GM18498 (cell line): ENCODE results near the gene AOPEP.

Experiments used
- ATAC-seq: cut with Tn5 transposase; IDR thresholded peaks from one replicate; pipeline ENCODE4 v1.9.1; 2021; ENCODE audit warnings: mild to moderate bottlenecking, moderate library complexity; ENCODE audit not compliant: unreplicated experiment

The AOPEP gene

DNA sequence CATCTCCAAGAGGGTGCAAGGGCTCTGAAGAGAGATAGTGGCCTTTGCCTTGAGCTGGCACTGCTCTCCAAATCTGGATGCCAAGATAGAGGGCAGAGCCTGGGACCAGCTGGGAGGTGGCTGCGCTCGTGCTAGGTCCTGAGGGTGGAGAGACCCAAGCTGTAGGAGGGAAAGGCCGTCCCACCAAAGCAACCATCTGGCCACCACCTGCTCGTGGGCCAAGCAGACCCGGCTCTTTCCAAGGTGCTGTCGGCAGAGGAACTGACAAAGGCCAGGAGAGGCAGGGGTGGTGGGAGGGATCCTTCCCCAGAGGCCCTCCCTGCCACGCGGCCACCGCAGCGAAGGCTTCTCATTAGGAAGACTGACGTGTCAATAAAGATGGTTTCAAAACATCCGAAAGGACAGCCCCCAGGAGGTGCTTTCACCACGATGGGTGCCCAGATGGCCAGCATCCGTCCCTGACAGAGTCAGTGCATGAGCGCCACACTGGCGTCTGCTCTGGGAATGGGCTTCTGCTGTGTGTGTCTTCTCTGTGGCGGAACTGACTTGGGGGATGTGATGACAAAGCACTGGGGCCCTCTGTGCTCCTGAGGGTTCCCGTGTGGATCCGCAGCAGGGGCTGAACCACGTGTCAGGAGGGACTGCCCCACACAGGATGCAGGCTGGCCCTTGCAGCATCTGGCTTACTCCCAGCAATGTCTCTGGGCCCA is 377.5 kb downstream of the AOPEP start:
- ATAC-seq = no peak

DNA sequence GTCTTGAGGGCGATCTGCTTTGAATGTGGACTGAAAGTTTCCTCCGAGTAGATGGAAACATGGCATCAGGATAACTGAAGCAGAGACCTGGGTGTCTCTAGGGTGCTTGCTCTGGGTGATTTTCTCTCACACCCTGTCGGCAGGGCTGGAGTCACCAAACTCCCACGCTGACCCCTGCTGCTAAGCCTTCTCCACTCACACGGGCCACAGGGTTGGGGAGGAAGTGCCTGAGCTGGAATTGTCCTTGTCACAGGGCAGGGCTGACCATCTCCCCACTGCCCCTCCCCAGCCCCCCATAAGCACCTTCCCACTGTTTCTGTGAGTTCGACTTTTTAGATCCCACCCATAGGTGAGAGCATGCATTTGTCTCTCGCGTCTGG is 378.1 kb downstream of the AOPEP start:
- no peak for ATAC-seq

DNA sequence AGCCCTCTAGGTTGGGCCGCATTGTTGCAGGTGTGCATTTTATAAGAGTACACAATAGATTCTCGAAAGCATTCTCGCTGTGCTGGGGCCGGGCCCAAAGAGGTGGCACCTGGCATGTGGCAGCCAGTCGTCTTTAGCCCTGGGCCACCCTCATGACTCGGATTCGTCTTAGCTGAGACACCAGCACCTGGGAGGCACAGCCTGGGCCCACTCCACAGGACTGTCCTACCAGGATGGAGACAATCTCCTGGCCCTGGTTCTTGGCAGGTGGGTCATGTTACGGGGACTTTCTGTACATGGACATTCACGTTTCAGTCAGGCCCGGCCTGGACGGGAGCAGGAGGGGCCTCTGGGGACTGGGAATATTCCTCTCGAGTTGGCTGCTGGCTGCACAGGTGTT is 378.5 kb downstream of the AOPEP start:
- ATAC-seq = no peak

DNA sequence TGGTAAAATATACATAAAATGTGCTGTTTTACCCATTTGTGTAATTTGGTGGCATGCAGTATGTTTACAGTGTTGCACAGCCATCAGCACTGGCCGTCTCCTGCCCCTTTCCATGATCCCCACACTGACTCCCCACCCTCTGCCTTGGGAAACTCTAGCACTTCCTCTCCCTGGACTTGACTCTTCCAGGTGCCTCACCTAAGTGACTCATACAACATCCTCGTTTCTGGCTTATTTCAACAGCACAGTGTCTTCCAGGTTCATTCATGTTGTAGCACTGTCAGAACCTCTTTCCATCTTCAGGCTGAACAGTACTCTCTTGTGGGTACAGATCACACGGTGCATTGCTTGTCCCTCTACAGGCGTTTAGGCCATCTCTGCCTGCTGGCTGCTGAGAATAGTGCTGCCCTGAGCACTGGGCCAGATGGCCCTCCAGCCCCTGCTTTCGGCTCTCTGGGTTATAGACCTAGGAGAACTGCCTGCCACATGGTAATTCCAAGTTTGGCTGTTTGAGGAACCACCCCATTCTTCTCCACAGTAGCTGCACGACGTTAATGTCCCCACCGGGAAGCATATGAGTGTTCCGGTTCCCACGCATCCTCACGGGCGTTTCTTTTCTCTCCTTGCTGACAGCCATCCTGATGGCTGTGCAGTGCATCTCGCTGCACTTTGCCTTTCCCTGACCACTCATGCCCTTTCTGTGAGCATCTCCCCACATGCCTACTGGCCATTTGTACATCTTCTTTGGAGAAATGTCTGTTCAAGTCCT is 379.2 kb downstream of the AOPEP start:
- ATAC-seq = no peak

DNA sequence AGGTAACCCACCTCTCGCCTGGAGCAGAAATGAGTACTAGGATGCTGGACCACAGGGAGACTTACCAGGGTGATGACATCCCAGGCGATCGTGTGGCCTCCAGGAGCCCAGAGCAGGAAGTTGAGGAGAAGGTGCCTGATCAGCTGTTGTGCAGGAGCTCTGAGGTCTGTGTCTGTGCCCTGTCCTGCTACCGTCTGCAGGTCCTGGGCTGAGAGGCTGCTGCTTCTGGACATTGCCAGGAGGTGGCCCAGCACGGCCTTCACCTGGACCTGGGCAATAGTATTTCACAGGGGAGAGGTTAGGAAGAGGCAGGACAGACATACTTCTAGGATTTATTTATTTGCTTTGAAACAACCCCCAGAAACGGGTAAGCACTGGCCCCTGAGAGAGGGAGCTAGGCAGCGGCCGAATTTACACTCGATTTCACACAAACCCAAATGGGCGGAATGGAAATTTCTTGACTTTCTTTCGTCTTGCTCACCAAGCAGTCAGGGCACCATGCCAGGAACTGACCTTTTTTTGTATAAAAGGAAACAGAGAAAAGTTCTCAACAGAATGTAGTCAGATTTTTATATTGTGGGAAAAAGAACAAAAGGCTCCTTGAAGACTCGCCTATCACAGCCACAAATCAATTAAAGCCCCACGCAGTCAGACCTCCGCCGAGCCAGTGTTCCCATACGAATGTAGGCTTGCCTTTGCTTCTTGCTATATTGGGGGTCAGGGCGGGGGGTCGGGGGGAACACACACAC is 380.7 kb downstream of the AOPEP start:
- no peak for ATAC-seq

DNA sequence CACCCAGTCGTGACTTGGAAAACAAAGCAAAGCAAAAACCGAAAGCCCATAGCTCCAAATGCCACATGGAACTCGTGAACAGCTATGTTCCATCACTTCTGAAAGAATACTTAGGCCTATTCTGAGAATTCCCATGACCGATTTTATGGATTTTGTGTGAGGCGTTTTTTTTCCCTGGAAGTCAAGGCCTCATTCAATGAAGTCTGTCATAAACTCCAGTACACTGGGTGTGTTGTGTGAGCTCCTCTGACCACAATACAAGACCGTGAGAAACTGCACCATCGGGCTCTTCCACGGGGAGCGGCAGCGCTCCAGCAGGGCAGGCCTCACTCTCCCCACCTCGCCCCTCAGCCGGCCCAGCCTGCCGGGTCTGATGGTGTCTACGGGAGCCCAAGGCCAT is 381.5 kb downstream of the AOPEP start:
- no peak for ATAC-seq

DNA sequence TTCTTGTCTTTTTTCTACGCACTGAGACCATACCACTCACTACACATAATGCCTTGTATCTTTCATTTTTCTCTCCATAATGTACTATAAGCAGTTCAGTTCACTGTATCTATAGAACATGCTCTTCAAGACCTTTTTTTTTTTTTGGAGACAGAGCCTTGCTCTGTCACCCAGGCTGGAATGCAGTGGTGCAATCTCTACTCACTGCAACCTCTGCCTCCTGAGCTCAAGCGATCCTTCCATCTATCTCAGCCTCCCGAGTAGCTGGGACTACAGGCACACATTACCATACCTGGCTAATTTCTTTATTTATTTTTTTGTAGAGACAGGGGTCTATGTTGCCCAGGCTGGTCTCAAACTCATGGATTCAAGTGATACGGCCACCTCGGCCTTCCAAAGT is 382.3 kb downstream of the AOPEP start:
- ATAC-seq = no peak

DNA sequence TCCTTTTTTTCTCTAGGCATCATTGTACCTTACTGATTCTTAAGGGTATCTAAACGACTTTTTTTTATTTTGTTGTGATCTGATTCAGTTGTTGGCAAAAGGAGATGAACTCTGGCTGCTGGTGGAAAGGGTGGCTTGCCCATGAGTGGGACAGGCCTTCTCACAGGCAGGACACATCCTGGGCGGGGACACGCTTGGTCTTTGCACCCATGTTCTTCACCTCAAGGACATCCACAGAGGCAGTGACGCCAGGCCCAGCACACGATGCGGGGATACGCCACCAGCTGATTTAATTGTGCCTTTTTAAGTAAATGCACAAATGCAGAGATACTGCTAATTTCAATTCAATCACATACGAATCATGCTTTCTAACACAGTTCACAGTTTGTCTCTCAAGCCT is 383.0 kb downstream of the AOPEP start:
- ATAC-seq = no peak

DNA sequence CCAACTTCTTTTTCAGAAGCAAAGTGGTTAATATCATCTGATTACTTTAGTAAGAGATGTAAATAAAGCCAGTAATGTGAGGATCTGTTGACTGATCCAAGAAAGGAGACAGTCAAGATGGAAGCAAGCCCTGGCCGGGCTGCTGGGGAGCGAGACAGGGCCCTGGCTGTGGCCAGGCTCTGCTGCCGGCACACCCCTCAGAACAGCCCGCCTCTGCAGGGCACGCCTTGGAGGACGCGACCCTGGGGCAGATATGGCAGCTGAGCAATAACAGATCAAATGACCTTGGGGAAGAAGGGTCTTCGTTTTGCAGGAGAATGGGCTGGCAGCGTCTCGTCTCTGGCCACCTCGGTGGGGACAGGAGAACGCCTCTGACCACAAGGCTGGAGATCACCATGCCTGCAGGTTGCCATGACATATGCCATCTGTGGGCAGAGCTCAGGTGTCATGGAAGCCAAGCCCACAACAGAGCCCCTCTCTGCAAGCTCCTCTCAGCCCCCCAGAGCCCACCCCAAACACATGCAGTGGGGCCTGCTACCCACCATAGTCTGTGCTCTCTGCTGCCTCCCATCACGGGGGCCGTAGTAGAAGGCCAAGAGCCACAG is 384.5 kb downstream of the AOPEP start:
- no peak for ATAC-seq

DNA sequence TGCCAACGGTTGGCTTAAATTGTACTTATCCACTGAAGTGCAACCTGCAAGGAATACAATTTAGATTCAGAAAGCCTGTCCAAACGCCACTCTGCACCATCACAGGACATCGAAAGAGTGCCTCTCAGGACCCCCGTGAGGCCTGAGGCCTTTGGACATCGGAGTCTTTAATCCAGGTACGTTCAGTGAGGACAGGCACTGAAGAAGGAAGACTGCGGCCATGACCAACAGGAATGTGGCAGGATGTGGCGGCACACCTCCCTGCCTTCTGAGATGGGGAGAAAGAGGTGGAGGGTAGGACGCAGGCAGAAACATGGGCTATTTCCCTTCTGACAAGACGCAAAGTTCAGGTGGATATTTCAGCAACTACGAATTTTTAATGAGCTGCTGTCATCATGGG is 385.2 kb downstream of the AOPEP start:
- ATAC-seq = no peak

DNA sequence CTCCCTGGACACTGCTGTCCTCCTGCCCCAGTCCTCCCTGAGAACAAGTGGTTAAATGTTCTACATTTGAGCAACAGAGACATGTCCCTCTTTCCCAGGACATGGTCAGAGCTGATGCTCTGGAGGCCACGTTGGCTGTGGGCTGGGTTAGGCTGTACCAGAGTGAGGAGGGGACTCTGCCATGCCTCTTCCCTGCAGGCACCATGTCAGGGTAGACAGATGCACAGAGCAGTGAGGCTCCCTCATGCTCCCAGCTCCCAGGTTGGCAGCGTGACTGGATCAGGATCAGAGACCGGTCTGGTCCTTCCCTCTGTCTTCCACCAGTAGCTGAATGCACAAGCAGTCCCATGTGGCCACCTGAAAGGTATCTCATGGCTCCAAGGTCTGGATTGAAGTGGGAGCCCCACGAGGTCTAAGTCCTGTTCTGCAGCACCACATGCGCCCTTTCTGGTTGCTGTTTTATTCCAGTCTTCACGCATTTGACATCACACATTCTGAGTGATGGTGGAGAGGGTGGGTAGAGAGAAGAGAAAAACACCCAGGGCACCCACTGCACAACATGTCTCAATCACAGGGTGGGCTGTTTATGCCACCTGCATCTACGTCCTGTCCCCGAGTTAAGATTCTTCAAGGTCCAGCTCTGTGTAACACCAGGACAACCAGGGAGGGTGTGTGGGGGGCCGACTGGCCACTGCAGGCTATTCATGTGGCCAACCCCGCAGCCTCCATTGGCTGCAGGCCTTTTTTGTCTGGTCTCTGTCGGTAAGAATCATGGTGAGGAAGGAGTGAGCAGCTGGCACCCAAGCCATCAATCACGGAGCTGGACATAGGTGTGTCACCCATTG is 386.2 kb downstream of the AOPEP start:
- no peak for ATAC-seq

DNA sequence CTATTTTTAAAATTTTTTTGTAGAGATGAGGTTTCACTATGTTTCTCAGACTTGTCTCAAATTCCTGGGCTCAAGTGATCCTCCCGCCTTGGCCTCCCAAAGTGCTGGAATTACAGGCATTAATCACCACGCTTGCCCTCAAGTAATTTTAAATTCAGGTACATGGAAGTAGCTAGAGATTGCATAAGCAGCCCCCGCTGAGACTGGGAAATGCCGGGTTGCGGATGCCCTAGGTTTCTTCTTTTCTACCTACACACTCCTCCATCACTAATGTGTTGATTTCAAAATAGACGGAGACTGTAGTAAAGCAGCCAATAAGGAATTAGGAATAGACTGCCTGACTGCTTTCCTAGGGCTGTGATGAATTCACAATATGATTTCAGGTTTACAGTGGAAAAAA is 388.6 kb downstream of the AOPEP start:
- no peak for ATAC-seq

DNA sequence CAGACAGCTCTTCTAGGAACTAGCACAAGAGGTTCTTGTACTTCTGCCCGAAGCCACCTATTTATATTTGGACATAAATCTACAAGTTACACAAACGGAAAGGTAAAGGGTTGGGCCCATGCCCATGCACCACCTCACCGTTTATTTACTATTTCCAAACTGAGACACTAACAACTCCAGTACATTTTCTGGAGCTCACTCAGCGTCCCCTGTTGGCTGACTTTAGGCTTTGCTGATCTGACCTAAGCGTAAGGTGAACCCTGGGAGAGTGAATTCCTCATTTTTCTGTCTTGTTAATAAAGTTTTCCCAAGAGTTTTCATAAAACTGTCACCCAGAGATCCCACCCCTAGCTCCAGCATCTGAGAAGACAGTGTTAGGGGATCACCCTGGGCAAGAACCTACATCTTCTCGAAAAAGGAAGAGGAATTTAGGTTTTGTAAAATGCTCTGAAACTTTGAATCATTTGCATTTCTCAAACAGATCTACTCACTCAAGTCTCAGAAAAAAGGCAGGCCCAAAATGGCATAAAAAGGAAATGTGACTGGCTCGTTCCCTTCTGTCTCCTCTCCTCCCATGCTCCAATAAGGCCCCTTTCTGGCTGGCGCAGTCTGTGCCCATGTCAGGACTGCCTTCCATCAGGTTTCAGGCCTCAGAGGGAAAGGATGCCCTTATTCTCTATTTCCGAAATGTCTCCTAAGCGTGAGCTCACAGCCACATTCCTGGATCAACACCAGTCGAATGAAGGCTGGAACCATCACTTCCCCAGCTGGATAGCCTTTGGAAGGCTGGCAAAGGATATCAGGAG is 389.7 kb downstream of the AOPEP start:
- ATAC-seq = no peak

DNA sequence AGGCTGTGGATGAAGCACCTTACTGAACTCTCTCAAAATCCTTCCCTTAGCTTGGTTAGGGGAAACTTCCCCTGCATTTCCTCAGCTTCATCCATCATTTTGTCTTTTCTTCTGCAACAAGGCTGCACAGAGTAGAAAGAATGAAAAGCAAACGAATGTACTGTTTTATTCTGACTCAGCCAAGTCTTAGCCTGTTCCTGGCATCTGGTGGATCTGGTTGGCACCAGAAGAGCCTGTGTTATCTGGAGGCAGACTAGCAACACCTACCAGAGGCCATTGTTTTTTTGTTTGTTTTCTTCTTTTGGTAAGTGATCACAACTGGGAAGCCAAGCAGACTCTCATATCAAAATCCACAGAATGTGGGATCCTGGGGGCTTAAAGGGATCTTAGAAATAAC is 390.3 kb downstream of the AOPEP start:
- no peak for ATAC-seq

DNA sequence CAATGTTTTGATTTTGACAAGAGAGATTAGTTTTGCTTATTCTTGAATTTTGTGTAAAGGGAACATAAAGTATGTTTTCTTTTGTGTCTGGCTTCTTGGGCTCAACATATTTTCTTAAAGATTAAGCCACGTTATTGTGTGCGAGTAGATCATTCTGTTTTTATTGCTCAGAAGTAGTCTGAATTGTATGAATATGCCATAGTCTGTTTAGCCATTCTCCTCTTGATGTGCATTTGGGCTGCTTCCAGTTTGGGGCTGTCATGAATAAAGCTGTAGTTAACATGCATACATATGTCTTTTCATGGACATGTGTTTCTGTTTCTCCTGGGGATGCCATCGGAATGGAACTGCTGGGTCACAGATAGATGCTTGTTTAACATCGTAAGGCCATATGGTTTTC is 392.1 kb downstream of the AOPEP start:
- ATAC-seq = no peak

DNA sequence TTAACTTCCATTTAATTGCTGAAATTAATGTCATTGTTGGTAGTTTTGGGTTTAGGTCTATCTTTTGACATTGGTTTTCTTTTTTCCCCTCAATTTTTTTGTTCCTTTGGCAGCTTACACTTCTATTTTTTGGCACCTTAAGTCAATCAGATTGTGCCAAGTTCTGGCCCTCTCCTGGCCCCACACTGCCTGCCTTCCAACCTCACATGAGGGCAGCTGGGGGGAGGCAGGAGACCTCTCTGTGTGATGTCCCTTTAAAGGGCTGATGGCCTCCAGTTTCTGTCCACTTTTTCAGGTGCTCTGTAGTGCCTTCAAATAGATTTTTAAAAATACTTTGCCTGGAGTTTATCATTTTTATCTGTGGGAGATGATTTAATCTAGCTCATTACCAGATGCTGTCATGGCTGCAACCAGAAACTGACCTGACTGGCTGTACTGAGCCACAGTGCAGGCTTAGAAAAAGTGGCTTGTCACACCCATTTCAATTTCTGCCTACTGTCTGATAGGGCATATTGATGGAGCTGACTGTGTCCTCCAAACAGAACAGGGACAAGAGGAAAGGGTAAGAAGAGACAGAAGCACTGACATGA is 394.4 kb downstream of the AOPEP start:
- no peak for ATAC-seq

DNA sequence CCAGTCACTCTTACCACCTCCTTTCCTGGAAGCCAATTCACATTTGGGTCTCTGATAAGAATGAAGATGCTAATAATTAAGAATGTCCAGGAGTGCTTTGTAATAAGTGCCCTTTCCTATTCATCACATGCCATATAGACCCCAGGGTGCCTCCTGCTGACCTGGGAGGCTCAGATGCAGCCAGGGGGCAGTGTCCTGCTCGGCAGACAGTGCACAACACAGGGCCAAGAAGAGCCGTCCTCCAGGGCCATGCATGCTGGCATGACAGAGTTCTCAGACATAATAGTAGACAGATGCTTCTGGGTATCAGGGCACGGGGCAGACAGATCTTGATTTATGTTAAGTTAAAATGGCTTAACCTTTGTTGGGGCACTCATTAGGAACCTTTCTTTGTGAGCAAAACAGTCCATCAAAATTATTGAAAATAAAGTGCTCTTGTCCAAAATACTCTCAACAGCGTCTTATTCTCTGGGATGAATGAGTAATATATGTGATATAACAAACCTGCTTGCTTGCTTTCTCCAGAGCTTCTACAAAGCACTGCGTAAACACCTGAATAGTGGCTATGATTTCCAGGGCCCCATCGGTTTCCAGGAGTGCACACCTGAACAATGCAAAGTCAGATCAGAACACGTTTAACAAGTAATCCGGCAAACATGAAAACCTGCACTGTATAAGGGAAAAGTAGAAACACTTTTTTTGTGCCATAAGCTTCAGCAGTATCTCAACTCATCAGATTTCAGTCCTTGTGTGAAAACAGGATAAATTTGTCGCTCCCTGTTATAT is 398.3 kb downstream of the AOPEP start:
- no peak for ATAC-seq

DNA sequence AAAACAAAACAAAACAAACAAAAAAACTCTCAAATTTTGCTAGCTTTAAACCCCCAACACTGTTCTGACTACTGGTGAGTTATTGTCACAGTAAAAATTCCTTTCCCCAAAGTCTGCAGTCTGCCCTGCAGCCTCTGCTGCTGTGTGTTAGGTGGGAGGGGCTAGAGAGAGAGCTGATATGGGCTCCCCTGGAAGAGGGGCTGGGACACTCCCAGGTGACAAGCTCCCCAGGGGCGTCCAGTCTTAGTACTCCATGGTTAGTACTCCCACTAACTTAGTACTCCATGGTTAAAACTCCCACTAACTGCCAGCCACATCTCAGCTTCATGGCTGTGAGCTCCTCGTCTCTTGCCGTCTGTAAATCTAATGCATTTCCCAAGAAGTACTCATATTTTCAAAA is 399.2 kb downstream of the AOPEP start:
- ATAC-seq = no peak

DNA sequence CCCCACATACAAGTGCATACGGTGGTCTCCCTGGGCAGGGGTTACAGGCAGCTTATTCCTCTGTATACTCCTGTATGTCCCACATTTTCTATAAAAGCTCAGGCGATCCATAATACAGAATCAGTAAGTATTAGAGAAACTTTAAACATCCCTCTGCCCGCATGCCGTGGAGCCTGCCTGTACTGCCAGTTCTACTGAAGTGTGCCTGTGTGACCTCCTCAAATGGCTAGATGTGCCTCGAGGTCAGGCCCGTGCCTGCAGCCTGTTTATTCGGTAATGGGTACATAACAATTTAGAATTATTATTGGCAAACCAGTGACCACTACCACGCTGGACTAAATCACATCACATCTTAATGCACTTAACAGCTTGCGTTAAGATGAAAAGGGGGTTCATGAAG is 400.2 kb downstream of the AOPEP start:
- no peak for ATAC-seq
